ENCODE data around the gene KIF21B.

KIF21B gene

GRCh38 chr1:201023517-201023902, at the start of gene KIF21B:
Gene KIF21B, minus strand, starts transcription at chr1:201023714. Its CDS starts 331 bp downstream, at chr1:201023383.
- DNase-seq (ENCODE audit: low read depth, low spot score): no peak

GRCh38 chr1:201072922-201073321, 49.4 kb upstream of the KIF21B start:
- DNase-seq (ENCODE audit: low read depth, low spot score): no peak

GRCh38 chr1:201072149-201072548, 48.6 kb upstream of the KIF21B start:
- no peak for DNase-seq (ENCODE audit: low read depth, low spot score)

- DNase-seq (ENCODE audit: low read depth, low spot score): no peak
Measured at GRCh38 chr1:201069636-201070035, 46.1 kb upstream of the KIF21B start.

GRCh38 chr1:201068976-201069375, 45.5 kb upstream of the KIF21B start:
- no peak for DNase-seq (ENCODE audit: low read depth, low spot score)

GRCh38 chr1:201066986-201067385, 43.5 kb upstream of the KIF21B start:
- DNase-seq (ENCODE audit: low read depth, low spot score): no peak

- DNase-seq (ENCODE audit: low read depth, low spot score): no peak
Measured at GRCh38 chr1:201065686-201066085, 42.2 kb upstream of the KIF21B start.

GRCh38 chr1:201064806-201065205, 41.3 kb upstream of the KIF21B start:
- no peak for DNase-seq (ENCODE audit: low read depth, low spot score)

GRCh38 chr1:201063145-201063544, 39.6 kb upstream of the KIF21B start:
- DNase-seq (ENCODE audit: low read depth, low spot score): no peak

GRCh38 chr1:201062511-201063091, 39.1 kb upstream of the KIF21B start:
- DNase-seq (ENCODE audit: low read depth, low spot score): no peak

- no peak for DNase-seq (ENCODE audit: low read depth, low spot score)
Measured at GRCh38 chr1:201061886-201062285, 38.4 kb upstream of the KIF21B start.

- no peak for DNase-seq (ENCODE audit: low read depth, low spot score)
Measured at GRCh38 chr1:201061049-201061448, 37.5 kb upstream of the KIF21B start.

GRCh38 chr1:201060586-201060985, 37.1 kb upstream of the KIF21B start:
- no peak for DNase-seq (ENCODE audit: low read depth, low spot score)

- no peak for DNase-seq (ENCODE audit: low read depth, low spot score)
Measured at GRCh38 chr1:201059871-201060555, 36.5 kb upstream of the KIF21B start.

- no peak for DNase-seq (ENCODE audit: low read depth, low spot score)
Measured at GRCh38 chr1:201059401-201059800, 35.9 kb upstream of the KIF21B start.

GRCh38 chr1:201054091-201054543, 30.6 kb upstream of the KIF21B start:
- no peak for DNase-seq (ENCODE audit: low read depth, low spot score)

GRCh38 chr1:201053155-201053860, 29.8 kb upstream of the KIF21B start:
- no peak for DNase-seq (ENCODE audit: low read depth, low spot score)

- no peak for DNase-seq (ENCODE audit: low read depth, low spot score)
Measured at GRCh38 chr1:201051399-201051798, 27.9 kb upstream of the KIF21B start.

- DNase-seq (ENCODE audit: low read depth, low spot score): no peak
Measured at GRCh38 chr1:201050515-201051277, 27.2 kb upstream of the KIF21B start.

GRCh38 chr1:201049248-201049831, 25.8 kb upstream of the KIF21B start:
- DNase-seq (ENCODE audit: low read depth, low spot score): no peak

- no peak for DNase-seq (ENCODE audit: low read depth, low spot score)
Measured at GRCh38 chr1:201048521-201048920, 25.0 kb upstream of the KIF21B start.

GRCh38 chr1:201044119-201044518, 20.6 kb upstream of the KIF21B start:
- DNase-seq (ENCODE audit: low read depth, low spot score): no peak
